ENCODE data around the gene CDK5RAP1. TPM values are rescaled to one million over a fixed set of nuclear protein-coding genes. Genes with fewer than 3 reads are reported as not detected.

The CDK5RAP1 gene
- total RNA-seq, 2 experiments from 2014 or later, result 32.1 to 49.4 TPM

GRCh38 chr20:33407796-33408195 is 6.5 kb upstream of the CDK5RAP1 start:
- Histone ChIP-seq H3K4me1 (ENCODE audit: insufficient read depth, low read length, poor library complexity, severe bottlenecking) (peaks cover 50% of the 10 kb centered on the region), H3K36me3 (ENCODE audit: insufficient read depth, low read length) (peaks cover 75% of the 10 kb centered on the region), H3K27ac (ENCODE audit: low read depth, low read length, poor library complexity, severe bottlenecking) (peak overlapping the region; percentile 94), H2AFZ (ENCODE audit: low read length) (no peak overlapping the region), H3K9me3 (ENCODE audit: low read length) (no peaks in the 10 kb centered on the region), H3K9me2 (ENCODE audit: insufficient read depth, low read length) (no peaks in the 10 kb centered on the region), H3K79me2 (ENCODE audit: insufficient read depth, low read depth, low read length) (peaks cover 31% of the 10 kb centered on the region; the same call in 1 of the 2 replicates), H3K4me3 (ENCODE audit: low read depth, low read length, poor library complexity, severe bottlenecking) (peak overlapping the region; percentile 60), H3K4me2 (ENCODE audit: low read length) (peak overlapping the region; percentile 82), H4K20me1 (ENCODE audit: insufficient read depth, low read length) (no peaks in the 10 kb centered on the region)
- intact Hi-C loops (cut with micrococcal nuclease; ENCODE audit: unreplicated experiment), result loop anchor here (2.0 kb wide), 1 partner anchor 37 kb away; no protein-coding TSS in a partner anchor
- ChIA-PET POLR2A (no interaction called here), CTCF (ENCODE audit: unreplicated experiment) (no interaction called here)
- BruUV-seq (replicated peaks), result no TSS peak
- TF ChIP-seq, protein P1, sequence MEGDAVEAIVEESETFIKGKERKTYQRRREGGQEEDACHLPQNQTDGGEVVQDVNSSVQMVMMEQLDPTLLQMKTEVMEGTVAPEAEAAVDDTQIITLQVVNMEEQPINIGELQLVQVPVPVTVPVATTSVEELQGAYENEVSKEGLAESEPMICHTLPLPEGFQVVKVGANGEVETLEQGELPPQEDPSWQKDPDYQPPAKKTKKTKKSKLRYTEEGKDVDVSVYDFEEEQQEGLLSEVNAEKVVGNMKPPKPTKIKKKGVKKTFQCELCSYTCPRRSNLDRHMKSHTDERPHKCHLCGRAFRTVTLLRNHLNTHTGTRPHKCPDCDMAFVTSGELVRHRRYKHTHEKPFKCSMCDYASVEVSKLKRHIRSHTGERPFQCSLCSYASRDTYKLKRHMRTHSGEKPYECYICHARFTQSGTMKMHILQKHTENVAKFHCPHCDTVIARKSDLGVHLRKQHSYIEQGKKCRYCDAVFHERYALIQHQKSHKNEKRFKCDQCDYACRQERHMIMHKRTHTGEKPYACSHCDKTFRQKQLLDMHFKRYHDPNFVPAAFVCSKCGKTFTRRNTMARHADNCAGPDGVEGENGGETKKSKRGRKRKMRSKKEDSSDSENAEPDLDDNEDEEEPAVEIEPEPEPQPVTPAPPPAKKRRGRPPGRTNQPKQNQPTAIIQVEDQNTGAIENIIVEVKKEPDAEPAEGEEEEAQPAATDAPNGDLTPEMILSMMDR (conservative IDR thresholded peaks at IDR 0.05; ENCODE audit: low read length), result no peak
- no peak for TF ChIP-seq EZH2phosphoT487 (IDR thresholded peaks at IDR 0.05; ENCODE audit: borderline replicate concordance, low read depth, low read length)
- DNase-seq (ENCODE audit: low spot score), result no peak

DNA sequence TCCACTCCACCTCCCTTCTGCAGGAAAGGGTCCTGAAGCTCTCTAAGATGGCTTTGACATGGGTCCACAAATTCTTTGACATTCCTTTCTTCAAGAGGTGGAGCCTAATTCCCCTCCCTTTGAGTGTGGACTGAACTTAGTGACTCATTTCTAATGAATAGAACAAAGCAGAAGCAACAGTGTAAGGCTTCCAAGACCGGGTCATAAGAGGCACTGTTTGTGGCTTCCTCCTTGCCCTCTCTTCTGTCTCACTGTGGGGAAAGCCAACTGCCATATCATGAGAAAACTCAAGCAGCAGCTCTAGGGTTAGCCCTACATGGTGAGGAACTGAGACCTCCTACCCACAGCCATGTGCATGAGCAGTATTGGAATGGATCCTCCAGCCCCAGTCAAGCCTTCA is 5.9 kb upstream of the CDK5RAP1 start:
- intact Hi-C loops (cut with micrococcal nuclease; ENCODE audit: unreplicated experiment), result no loop called here
- H3K4me2 ChIP-seq (ENCODE audit: low read length), result peak overlapping the region; percentile 82
- peaks cover 55% of the 10 kb centered on the region for H3K4me1 ChIP-seq (ENCODE audit: insufficient read depth, low read length, poor library complexity, severe bottlenecking)
- no peaks in the 10 kb centered on the region for H3K9me2 ChIP-seq (ENCODE audit: insufficient read depth, low read length)
- H3K4me3 ChIP-seq (ENCODE audit: low read depth, low read length, poor library complexity, severe bottlenecking), result peak overlapping the region; percentile 60
- H3K27ac ChIP-seq (ENCODE audit: low read depth, low read length, poor library complexity, severe bottlenecking), result peak overlapping the region; percentile 94
- no peaks in the 10 kb centered on the region for H3K9me3 ChIP-seq (ENCODE audit: low read length)
- peaks cover 70% of the 10 kb centered on the region for H3K36me3 ChIP-seq (ENCODE audit: insufficient read depth, low read length)
- H3K79me2 ChIP-seq (ENCODE audit: insufficient read depth, low read depth, low read length), result peaks cover 32% of the 10 kb centered on the region; the same call in 1 of the 2 replicates
- no TSS peak for BruUV-seq (replicated peaks)
- POLR2A ChIA-PET, result interaction anchor here (0.6 kb wide), 1 partner anchor 77 kb away, joined by 3 read pairs; no protein-coding TSS in a partner anchor
- H2AFZ ChIP-seq (ENCODE audit: low read length), result no peak overlapping the region
- no peak for DNase-seq (ENCODE audit: low spot score)
- CTCF ChIA-PET (ENCODE audit: unreplicated experiment), result no interaction called here
- H4K20me1 ChIP-seq (ENCODE audit: insufficient read depth, low read length), result no peaks in the 10 kb centered on the region
- TF ChIP-seq, protein P1 (conservative IDR thresholded peaks at IDR 0.05; ENCODE audit: low read length), result no peak
- TF ChIP-seq EZH2phosphoT487 (IDR thresholded peaks at IDR 0.05; ENCODE audit: borderline replicate concordance, low read depth, low read length), result no peak

DNA sequence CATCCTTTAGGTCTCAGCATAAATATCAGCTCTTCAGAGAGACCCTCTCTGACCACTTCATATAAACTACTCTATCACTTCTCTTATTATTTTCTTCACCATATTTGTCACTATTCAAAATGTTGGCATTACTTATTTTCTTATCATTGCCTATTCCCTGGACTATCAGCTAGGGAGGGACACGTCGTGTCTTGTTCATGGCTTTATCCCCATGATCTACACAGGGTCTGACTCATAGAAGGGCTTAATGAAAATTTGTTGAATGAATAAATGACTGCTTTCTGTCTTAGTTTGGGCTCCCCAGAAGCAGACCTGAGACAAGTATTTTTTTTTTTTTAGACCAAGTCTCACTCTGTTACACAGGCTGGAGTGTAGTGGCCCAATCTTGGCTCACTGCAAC is 3.0 kb upstream of the CDK5RAP1 start:
- peaks cover 43% of the 10 kb centered on the region for H3K36me3 ChIP-seq (ENCODE audit: insufficient read depth, low read length)
- H4K20me1 ChIP-seq (ENCODE audit: insufficient read depth, low read length), result 0 out of 2 replicates have a peak, but pooled peaks cover 7% of the 10 kb centered on the region
- no peak overlapping the region for H3K4me3 ChIP-seq (ENCODE audit: low read depth, low read length, poor library complexity, severe bottlenecking)
- CTCF ChIA-PET (ENCODE audit: unreplicated experiment), result no interaction called here
- POLR2A ChIA-PET, result interaction anchor here (0.5 kb wide), 1 partner anchor 122 kb away, joined by 3 read pairs; no protein-coding TSS in a partner anchor
- TF ChIP-seq, protein P1 (conservative IDR thresholded peaks at IDR 0.05; ENCODE audit: low read length), result no peak
- no peak for TF ChIP-seq EZH2phosphoT487 (IDR thresholded peaks at IDR 0.05; ENCODE audit: borderline replicate concordance, low read depth, low read length)
- H3K27ac ChIP-seq (ENCODE audit: low read depth, low read length, poor library complexity, severe bottlenecking), result no peak overlapping the region
- H2AFZ ChIP-seq (ENCODE audit: low read length), result no peak overlapping the region
- peaks cover 50% of the 10 kb centered on the region for H3K4me1 ChIP-seq (ENCODE audit: insufficient read depth, low read length, poor library complexity, severe bottlenecking)
- H3K79me2 ChIP-seq (ENCODE audit: insufficient read depth, low read depth, low read length), result peaks cover 60% of the 10 kb centered on the region
- H3K4me2 ChIP-seq (ENCODE audit: low read length), result no peak overlapping the region
- no peak for DNase-seq (ENCODE audit: low spot score)
- H3K9me2 ChIP-seq (ENCODE audit: insufficient read depth, low read length), result no peaks in the 10 kb centered on the region
- H3K9me3 ChIP-seq (ENCODE audit: low read length), result no peaks in the 10 kb centered on the region
- no TSS peak for BruUV-seq (replicated peaks)
- intact Hi-C loops (cut with micrococcal nuclease; ENCODE audit: unreplicated experiment), result loop anchor here (5.0 kb wide), 2 partner anchors 248 to 263 kb away; partner anchors contain the start of gene ACTL10
